HepG2 (cell line): ENCODE measurements around the gene WNT16. TPM values are rescaled to one million over a fixed set of nuclear protein-coding genes. Genes with fewer than 3 reads are reported as not detected.

Experiments used
- CREBL2 ChIP-seq: sonication (generic); formaldehyde crosslinking; IDR thresholded peaks from 2 replicates; pipeline ENCODE4 v1.8.1; 2023; ENCODE audit warnings: missing genetic modification reagents, mild to moderate bottlenecking, borderline replicate concordance
- DZIP1 ChIP-seq: sonication (generic); formaldehyde crosslinking; IDR thresholded peaks from 2 replicates; pipeline ENCODE4 v1.5.0; 2020; ENCODE audit warnings: mild to moderate bottlenecking, missing genetic modification reagents
- GLI4 ChIP-seq: sonication (generic); formaldehyde crosslinking; IDR thresholded peaks from 2 replicates; pipeline ENCODE4 v1.5.1; 2020; ENCODE audit warnings: missing genetic modification reagents, mild to moderate bottlenecking, moderate library complexity, borderline replicate concordance
- HNF1A ChIP-seq, 2 experiments: sonication (generic) in 1 of 2; formaldehyde crosslinking in 1 of 2; IDR thresholded peaks; 2 replicates each; pipeline versions ENCODE4 v1.4.0 to v1.6.1; 2016 to 2020; ENCODE audit warnings: borderline replicate concordance in 1 of 2, low read depth in 1 of 2, mild to moderate bottlenecking in 1 of 2, missing genetic modification reagents in 1 of 2
- MYNN ChIP-seq: sonication (generic); formaldehyde crosslinking; IDR thresholded peaks from 2 replicates; pipeline ENCODE4 v1.4.0; 2020; ENCODE audit warnings: mild to moderate bottlenecking, low read depth, missing genetic modification reagents
- PITX1 ChIP-seq: sonication (generic); formaldehyde crosslinking; IDR thresholded peaks from 2 replicates; pipeline ENCODE4 v1.5.1; 2020; ENCODE audit warnings: mild to moderate bottlenecking, missing genetic modification reagents
- ZNF138 ChIP-seq: sonication (generic); formaldehyde crosslinking; IDR thresholded peaks from 2 replicates; pipeline ENCODE4 v1.5.0; 2020; ENCODE audit warnings: mild to moderate bottlenecking, low read depth, missing genetic modification reagents
- ZNF781 ChIP-seq: sonication (generic); formaldehyde crosslinking; IDR thresholded peaks from 2 replicates; pipeline ENCODE4 v1.5.1; 2020; ENCODE audit warnings: borderline replicate concordance, mild to moderate bottlenecking, missing genetic modification reagents; ENCODE audit errors: not compliant biosample characterization
- polyA plus RNA-seq, 8 experiments: library from polyadenylated mRNA; depleted of rRNA in 3 of 8; stranded (reverse) in 7 of 8; unstranded in 1 of 8; fragments of >200 nt; fragmentation: Illumina TruSeq in 4 of 8; extraction: Trizol in 4 of 8; gene quantifications; 2 replicates each; pipeline versions ENCODE4 v1.2.1 to v1.2.3, GENCODE V29; 2011 to 2016; ENCODE audit warnings: low read depth in 4 of 8, missing spikeins in 1 of 8, mixed read lengths in 1 of 8; ENCODE audit not compliant: insufficient read depth in 1 of 8
- total RNA-seq, 5 experiments: library from RNA; depleted of rRNA; stranded (reverse); fragments of >200 nt; fragmentation: Illumina TruSeq; extraction: Trizol; gene quantifications; 2 replicates each; pipeline ENCODE4 v1.2.3, GENCODE V29; 2016; ENCODE audit warnings: low read depth in 1 of 5
- TF ChIP-seq, protein P1 (sequence below): sonication (generic); formaldehyde crosslinking; IDR thresholded peaks from 2 replicates; pipeline ENCODE4 v1.9.0; 2021; ENCODE audit warnings: missing genetic modification reagents, mild to moderate bottlenecking, borderline replicate concordance

Gene WNT16
- total and polyA plus RNA-seq, 2 of the 13 experiments (the other 11 are each of a cell fraction or from before 2014, with no cell fraction given): not detected

DNA sequence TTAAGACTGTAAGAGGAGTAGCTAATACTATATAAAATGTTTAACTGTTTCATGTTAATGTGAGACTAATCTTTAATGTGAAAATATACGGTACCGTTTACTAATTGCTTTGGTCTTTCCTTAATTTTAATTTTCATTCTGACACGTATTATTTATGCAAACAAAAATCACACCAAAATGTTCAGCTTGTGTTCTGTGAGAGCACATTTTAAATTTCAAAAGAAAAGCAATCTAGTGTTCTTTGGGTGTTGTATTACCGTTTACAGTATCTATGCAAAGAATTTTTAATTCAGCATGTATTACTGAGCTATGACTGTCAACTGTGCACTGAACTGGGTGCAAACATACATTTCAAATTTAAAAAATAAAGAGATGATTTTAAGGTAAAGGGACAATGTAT is 2.2 kb downstream of the WNT16 start (continued):
- TF ChIP-seq, protein P1, sequence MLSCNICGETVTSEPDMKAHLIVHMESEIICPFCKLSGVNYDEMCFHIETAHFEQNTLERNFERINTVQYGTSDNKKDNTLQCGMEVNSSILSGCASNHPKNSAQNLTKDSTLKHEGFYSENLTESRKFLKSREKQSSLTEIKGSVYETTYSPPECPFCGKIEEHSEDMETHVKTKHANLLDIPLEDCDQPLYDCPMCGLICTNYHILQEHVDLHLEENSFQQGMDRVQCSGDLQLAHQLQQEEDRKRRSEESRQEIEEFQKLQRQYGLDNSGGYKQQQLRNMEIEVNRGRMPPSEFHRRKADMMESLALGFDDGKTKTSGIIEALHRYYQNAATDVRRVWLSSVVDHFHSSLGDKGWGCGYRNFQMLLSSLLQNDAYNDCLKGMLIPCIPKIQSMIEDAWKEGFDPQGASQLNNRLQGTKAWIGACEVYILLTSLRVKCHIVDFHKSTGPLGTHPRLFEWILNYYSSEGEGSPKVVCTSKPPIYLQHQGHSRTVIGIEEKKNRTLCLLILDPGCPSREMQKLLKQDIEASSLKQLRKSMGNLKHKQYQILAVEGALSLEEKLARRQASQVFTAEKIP (CRISPR knock-in tag): no peak
- TF ChIP-seq MYNN (CRISPR knock-in tag) (no peak), HNF1A (IDR thresholded peaks at IDR 0.05; ENCODE audit: low read depth) (no peak), HNF1A (CRISPR knock-in tag; IDR thresholded peaks at IDR 0.05; ENCODE audit: borderline replicate concordance) (no peak), GLI4 (CRISPR knock-in tag) (no peak), PITX1 (CRISPR knock-in tag) (no peak), ZNF781 (CRISPR knock-in tag) (no peak), DZIP1 (CRISPR knock-in tag) (no peak), ZNF138 (CRISPR knock-in tag) (no peak), CREBL2 (CRISPR knock-in tag) (no peak)
